ENCODE results near the gene ZDHHC11B. TPM values are rescaled to one million over a fixed set of nuclear protein-coding genes. Genes with fewer than 3 reads are reported as not detected.
"Not testable (repeated sequence)": the region's sequence is repeated elsewhere in the genome, so short reads cannot be mapped to it uniquely, and the experiment has no call there.

The ZDHHC11B gene
- total RNA-seq, 1 experiment from 2014 or later: 1.4 TPM

DNA sequence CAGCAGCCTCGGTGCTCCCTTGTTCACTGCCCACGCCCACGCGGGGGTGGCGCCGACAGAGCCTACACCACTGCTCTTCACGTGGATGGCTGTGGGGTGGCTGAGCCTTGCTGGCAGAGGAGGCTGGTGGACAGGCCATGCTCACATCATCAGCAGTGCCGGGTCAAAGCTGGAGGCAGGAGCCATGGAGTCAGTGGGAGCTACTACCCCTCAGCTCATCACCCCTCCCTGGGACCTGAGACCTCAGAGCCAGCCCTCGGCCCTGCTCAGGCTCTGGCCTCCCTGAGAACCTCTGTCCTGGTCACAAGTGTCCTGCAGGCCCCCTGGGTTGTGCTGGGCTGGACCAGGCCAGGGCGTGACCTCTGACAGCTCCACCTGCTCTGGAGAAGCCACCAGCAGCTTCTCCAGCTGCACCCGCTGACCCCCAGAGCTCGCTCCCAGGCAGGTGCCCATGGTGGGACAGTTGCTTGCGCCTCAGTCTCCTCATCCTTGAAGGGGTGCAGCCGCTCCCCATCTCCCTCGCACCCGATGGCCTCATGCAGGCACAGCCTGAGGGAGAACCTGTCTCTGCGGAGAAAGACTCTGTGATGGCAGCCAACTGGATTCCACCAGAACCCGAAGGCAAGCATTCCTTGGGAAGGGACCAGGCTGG lies 9.5 kb downstream of the ZDHHC11B start:
- H3K27me3 Mint-ChIP-seq (ENCODE audit: low read depth); H3K4ac ChIP-seq (ENCODE audit: low read depth, low read length); H2BK12ac ChIP-seq (ENCODE audit: insufficient read length, low read depth, low read length); H3K9me3 ChIP-seq (ENCODE audit: control insufficient read depth, low read depth, low read length); H4K91ac ChIP-seq (ENCODE audit: insufficient read length, low read depth, low read length); H3K79me1 ChIP-seq (ENCODE audit: insufficient read depth, low read depth, low read length, poor library complexity, severe bottlenecking); H3K27ac ChIP-seq (ENCODE audit: insufficient read length, low read depth, low read length); H2BK120ac ChIP-seq (ENCODE audit: low read depth, low read length, poor library complexity, severe bottlenecking); H3K27ac Mint-ChIP-seq; H2BK15ac ChIP-seq (ENCODE audit: low read depth, low read length); H4K8ac ChIP-seq (replicated peaks; ENCODE audit: insufficient read length, low read depth, low read length); H2AK5ac ChIP-seq (ENCODE audit: insufficient read length, low read length); H3K79me2 ChIP-seq (ENCODE audit: insufficient read depth, low read length); H3K36me3 Mint-ChIP-seq (ENCODE audit: insufficient read depth in 1 of 3, low read depth in 3 of 3); H3K23ac ChIP-seq (ENCODE audit: insufficient read length, low read depth, low read length); H3K9ac ChIP-seq (ENCODE audit: extremely low read depth, insufficient read length, low read length); H3K4me3 Mint-ChIP-seq; H4K20me1 ChIP-seq (ENCODE audit: control insufficient read depth, insufficient read depth, insufficient read length); H2BK5ac ChIP-seq (ENCODE audit: insufficient read length, low read length); H2AFZ ChIP-seq (ENCODE audit: low read length); H3K14ac ChIP-seq (ENCODE audit: insufficient read depth, low read length); H3K18ac ChIP-seq (ENCODE audit: insufficient read length, low read depth, low read length); H3K56ac ChIP-seq (ENCODE audit: insufficient read length, low read depth, low read length); H3K4me1 Mint-ChIP-seq; H3K9me3 Mint-ChIP-seq; H4K5ac ChIP-seq (ENCODE audit: insufficient read length, low read depth, low read length); H3K27me3 ChIP-seq (ENCODE audit: insufficient read depth, low read length); H3K4me2 ChIP-seq (ENCODE audit: insufficient read depth, insufficient read length, low read length); H3K4me1 ChIP-seq (ENCODE audit: insufficient read depth, low read length); H2BK20ac ChIP-seq (ENCODE audit: low read depth, low read length, poor library complexity, severe bottlenecking); H3T11ph ChIP-seq (ENCODE audit: low read length); H3K23me2 ChIP-seq (ENCODE audit: insufficient read length, low read depth, low read length, poor library complexity, severe bottlenecking): not testable (repeated sequence)
- no CpG with 5 or more reads among the region's 18 CpGs for WGBS (ENCODE audit: extremely low coverage, insufficient read length, low lambda C conversion rate)
- DNase-seq: peak; percentile 28

DNA sequence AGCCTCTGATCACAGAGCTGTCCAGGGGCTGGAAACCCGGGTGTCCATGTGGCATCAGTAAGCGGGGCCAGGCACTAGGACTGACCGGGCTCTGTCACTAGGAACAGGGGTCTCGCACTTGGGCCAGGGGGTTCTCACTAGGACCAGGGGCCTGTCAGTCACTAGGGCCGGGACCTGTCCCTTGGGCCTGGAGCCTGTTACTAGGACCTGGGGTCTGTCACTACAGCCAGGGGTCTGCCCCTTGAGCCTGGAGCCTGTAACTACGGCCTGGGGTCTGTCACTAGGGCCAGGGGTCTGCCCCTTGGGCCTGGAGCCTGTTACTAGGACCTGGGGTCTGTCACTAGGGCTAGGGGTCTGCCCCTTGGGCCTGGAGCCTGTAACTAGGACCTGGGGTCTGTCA lies 10.2 kb downstream of the ZDHHC11B start:
- H2BK12ac ChIP-seq (ENCODE audit: insufficient read length, low read depth, low read length); H4K91ac ChIP-seq (ENCODE audit: insufficient read length, low read depth, low read length); H3K4me3 Mint-ChIP-seq; H2BK15ac ChIP-seq (ENCODE audit: low read depth, low read length); H3K79me1 ChIP-seq (ENCODE audit: insufficient read depth, low read depth, low read length, poor library complexity, severe bottlenecking); H3K56ac ChIP-seq (ENCODE audit: insufficient read length, low read depth, low read length); H3T11ph ChIP-seq (ENCODE audit: low read length); H2BK120ac ChIP-seq (ENCODE audit: low read depth, low read length, poor library complexity, severe bottlenecking); H3K18ac ChIP-seq (ENCODE audit: insufficient read length, low read depth, low read length); H3K23me2 ChIP-seq (ENCODE audit: insufficient read length, low read depth, low read length, poor library complexity, severe bottlenecking); H4K8ac ChIP-seq (replicated peaks; ENCODE audit: insufficient read length, low read depth, low read length); H3K36me3 Mint-ChIP-seq (ENCODE audit: insufficient read depth in 1 of 3, low read depth in 3 of 3); H3K9ac ChIP-seq (ENCODE audit: extremely low read depth, insufficient read length, low read length); H3K23ac ChIP-seq (ENCODE audit: insufficient read length, low read depth, low read length); H3K4me2 ChIP-seq (ENCODE audit: insufficient read depth, insufficient read length, low read length); H3K27ac ChIP-seq (ENCODE audit: insufficient read length, low read depth, low read length); H2AK5ac ChIP-seq (ENCODE audit: insufficient read length, low read length); H3K27ac Mint-ChIP-seq; H2BK5ac ChIP-seq (ENCODE audit: insufficient read length, low read length); H3K4me1 Mint-ChIP-seq; H3K4me1 ChIP-seq (ENCODE audit: insufficient read depth, low read length); H4K5ac ChIP-seq (ENCODE audit: insufficient read length, low read depth, low read length); H3K79me2 ChIP-seq (ENCODE audit: insufficient read depth, low read length); H4K20me1 ChIP-seq (ENCODE audit: control insufficient read depth, insufficient read depth, insufficient read length); H3K9me3 Mint-ChIP-seq; H3K27me3 Mint-ChIP-seq (ENCODE audit: low read depth); H3K27me3 ChIP-seq (ENCODE audit: insufficient read depth, low read length); H2AFZ ChIP-seq (ENCODE audit: low read length); H3K14ac ChIP-seq (ENCODE audit: insufficient read depth, low read length); H2BK20ac ChIP-seq (ENCODE audit: low read depth, low read length, poor library complexity, severe bottlenecking); H3K9me3 ChIP-seq (ENCODE audit: control insufficient read depth, low read depth, low read length); H3K4ac ChIP-seq (ENCODE audit: low read depth, low read length): not testable (repeated sequence)
- no CpG with 5 or more reads among the region's 6 CpGs for WGBS (ENCODE audit: extremely low coverage, insufficient read length, low lambda C conversion rate)
- peak; percentile 37 for DNase-seq
